Mesenchymal stem cell (in vitro differentiated cells and primary cell): Measurements from ENCODE around the gene ASIC4. TPM values are rescaled to one million over a fixed set of nuclear protein-coding genes. Genes with fewer than 3 reads are reported as not detected.

Experiments
- DNase-seq: peaks from one replicate; pipeline ENCODE4 v3.0.0-alpha.2; 2013
- H2AFZ ChIP-seq: one replicate; pipeline ENCODE4 v1.6.1; 2013; ENCODE audit warnings: low read depth, mild to moderate bottlenecking, control low read depth, inconsistent platforms, low read length, moderate library complexity
- H2AK5ac ChIP-seq: 2 replicates; pipeline ENCODE4 v1.6.1; 2013; ENCODE audit warnings: low read length, moderate library complexity, mild to moderate bottlenecking, inconsistent platforms; ENCODE audit not compliant: severe bottlenecking
- H2BK120ac ChIP-seq: one replicate; pipeline ENCODE4 v1.6.1; 2013; ENCODE audit warnings: low read depth, mild to moderate bottlenecking, inconsistent platforms, low read length, moderate library complexity
- H2BK12ac ChIP-seq, 2 experiments: one replicate each; pipeline ENCODE4 v1.6.1; 2013; ENCODE audit warnings: inconsistent platforms in 2 of 2, low read length in 2 of 2, mild to moderate bottlenecking in 2 of 2, moderate library complexity in 2 of 2, control low read depth in 1 of 2
- H2BK15ac ChIP-seq: one replicate; pipeline ENCODE4 v1.6.1; 2013; ENCODE audit warnings: mild to moderate bottlenecking, low read depth, inconsistent platforms; ENCODE audit not compliant: poor library complexity, severe bottlenecking
- H2BK5ac ChIP-seq: 2 replicates; pipeline ENCODE4 v1.6.1; 2013; ENCODE audit warnings: low read depth, mild to moderate bottlenecking, low read length, control low read depth, inconsistent platforms; ENCODE audit not compliant: poor library complexity, severe bottlenecking
- H3K14ac ChIP-seq, 2 experiments: one replicate each; pipeline ENCODE4 v1.6.1; 2013; ENCODE audit warnings: inconsistent platforms in 2 of 2, low read length in 2 of 2, control low read depth in 1 of 2, mild to moderate bottlenecking in 1 of 2, moderate library complexity in 1 of 2
- H3K18ac ChIP-seq, 2 experiments: one replicate each; pipeline ENCODE4 v1.6.1; 2013; ENCODE audit warnings: inconsistent platforms in 2 of 2, low read length in 2 of 2, control low read depth in 1 of 2, low read depth in 1 of 2, mild to moderate bottlenecking in 1 of 2
- H3K23ac ChIP-seq, 2 experiments: one replicate each; pipeline ENCODE4 v1.6.1; 2013; ENCODE audit warnings: inconsistent platforms in 2 of 2, low read length in 2 of 2, mild to moderate bottlenecking in 2 of 2, moderate library complexity in 2 of 2, control low read depth in 1 of 2
- H3K27ac ChIP-seq: 2 replicates; pipeline ENCODE4 v1.5.1; 2013; ENCODE audit warnings: mild to moderate bottlenecking, moderate library complexity, low read length, control low read depth, inconsistent platforms; ENCODE audit not compliant: poor library complexity, severe bottlenecking
- H3K27me3 ChIP-seq, 2 experiments: 2 replicates each; pipeline versions ENCODE4 v1.6.1 to v1.7.0; 2013; ENCODE audit warnings: low read length in 2 of 2, mild to moderate bottlenecking in 2 of 2, moderate library complexity in 2 of 2, control low read depth in 1 of 2, inconsistent platforms in 1 of 2; ENCODE audit not compliant: control insufficient read depth in 1 of 2, insufficient read depth in 1 of 2
- H3K36me3 ChIP-seq, 2 experiments: 2 replicates each; pipeline versions ENCODE4 v1.6.1 to v1.7.0; 2013; ENCODE audit warnings: low read length in 2 of 2, control low read depth in 1 of 2, inconsistent platforms in 1 of 2, low read depth in 1 of 2, mild to moderate bottlenecking in 1 of 2; ENCODE audit not compliant: insufficient read depth in 2 of 2, control insufficient read depth in 1 of 2
- H3K4ac ChIP-seq, 2 experiments: one replicate each; pipeline ENCODE4 v1.6.1; 2013; ENCODE audit warnings: inconsistent platforms in 2 of 2, low read length in 2 of 2, mild to moderate bottlenecking in 2 of 2, moderate library complexity in 2 of 2, control low read depth in 1 of 2, low read depth in 1 of 2
- H3K4me1 ChIP-seq: 2 replicates; pipeline ENCODE4 v1.6.1; 2013; ENCODE audit warnings: low read depth, low read length, control low read depth; ENCODE audit not compliant: control insufficient read depth, insufficient read depth
- H3K4me2 ChIP-seq: 2 replicates; pipeline ENCODE4 v1.6.1; 2013; ENCODE audit warnings: low read length, mild to moderate bottlenecking, inconsistent platforms; ENCODE audit not compliant: poor library complexity, severe bottlenecking
- H3K4me3 ChIP-seq, 2 experiments: 2 replicates each; pipeline versions ENCODE4 v1.5.1 to v1.7.0; 2013; ENCODE audit warnings: low read length in 2 of 2, mild to moderate bottlenecking in 2 of 2, control low read depth in 1 of 2, low read depth in 1 of 2; ENCODE audit not compliant: insufficient read depth in 1 of 2
- H3K79me1 ChIP-seq: replicated peaks from 2 replicates; pipeline ENCODE4 v1.6.1; 2013; ENCODE audit warnings: mild to moderate bottlenecking, control low read depth, low read length, inconsistent platforms; ENCODE audit not compliant: poor library complexity, severe bottlenecking
- H3K9ac ChIP-seq: 2 replicates; pipeline ENCODE4 v1.7.0; 2013; ENCODE audit warnings: mild to moderate bottlenecking, low read length, moderate library complexity
- H3K9me3 ChIP-seq: 2 replicates; pipeline ENCODE4 v1.7.0; 2013; ENCODE audit warnings: mild to moderate bottlenecking, low read length; ENCODE audit not compliant: control insufficient read depth
- H4K8ac ChIP-seq: one replicate; pipeline ENCODE4 v1.6.1; 2013; ENCODE audit warnings: inconsistent platforms, mild to moderate bottlenecking, low read length, moderate library complexity
- H4K91ac ChIP-seq: one replicate; pipeline ENCODE4 v1.6.1; 2013; ENCODE audit warnings: mild to moderate bottlenecking, low read length, inconsistent platforms
- WGBS: methylation state at CpG from one replicate; pipeline ENCODE4 v1.1.7; 2013; ENCODE audit warnings: mixed read lengths; 5-methylcytosine and 5-hydroxymethylcytosine counted together
- polyA plus RNA-seq, 2 experiments: library from polyadenylated mRNA; stranded (reverse); fragments of 200-250 nt; gene quantifications; one replicate each; pipeline ENCODE4 v1.2.3, GENCODE V29; 2013

The ASIC4 gene
- polyA plus RNA-seq (2013, experiment 1 of 2) = not detected
- polyA plus RNA-seq (2013, experiment 2 of 2) = not detected

DNA sequence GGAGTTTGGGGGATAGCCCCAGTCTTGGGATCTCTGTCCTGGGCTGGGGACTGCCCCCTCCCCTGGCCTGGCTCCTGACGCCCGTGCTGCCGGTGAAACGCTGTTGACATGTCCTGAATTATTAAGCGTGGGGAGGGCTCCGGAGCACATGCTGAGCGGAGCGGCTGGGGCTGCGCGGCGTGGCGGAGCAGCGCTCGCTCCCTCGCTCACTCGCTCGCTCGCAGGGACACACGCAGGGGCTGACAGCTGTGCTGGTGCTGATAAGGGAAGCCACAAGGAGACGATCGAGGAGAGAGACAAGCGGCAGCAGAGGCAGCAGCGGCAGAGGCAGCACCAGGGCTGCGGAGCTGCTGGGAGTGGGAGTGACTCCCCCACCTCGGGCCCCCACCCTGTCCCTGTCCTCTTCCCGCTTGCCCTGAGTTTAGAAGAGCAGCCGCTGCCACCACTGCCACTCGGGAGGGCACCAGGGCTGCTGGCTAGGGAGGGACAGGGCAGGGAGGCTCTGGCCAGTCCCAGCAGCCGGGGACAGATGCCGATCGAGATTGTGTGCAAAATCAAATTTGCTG is at the start of gene ASIC4:
Gene ASIC4 (plus strand): TSS at position 287 of the 566 bp plus-strand sequence. CDS start 243 bp downstream, at position 530.
- H3K9ac ChIP-seq = no peak within 1 kb of the TSS
- H3K14ac ChIP-seq = no peak within 1 kb of the TSS
- no peaks in the 10 kb centered on the region for H3K9me3 ChIP-seq
- no peak within 1 kb of the TSS for H4K91ac ChIP-seq
- H3K4me1 ChIP-seq = peaks cover 27% of the 10 kb centered on the region
- H2AFZ ChIP-seq = peak within 1 kb of the TSS; percentile 47
- no peak within 1 kb of the TSS for H2BK12ac ChIP-seq
- no peak within 1 kb of the TSS for H3K4me3 ChIP-seq
- no peak within 1 kb of the TSS for H2BK5ac ChIP-seq
- H3K23ac ChIP-seq = peak within 1 kb of the TSS in 1 of 2 experiments; percentile 73
- DNase-seq = peak; percentile 46
- no peak within 1 kb of the TSS for H3K27ac ChIP-seq
- H3K4me2 ChIP-seq = peak within 1 kb of the TSS; percentile 51
- H4K8ac ChIP-seq = no peak within 1 kb of the TSS
- peaks cover 70 to 80% of the 10 kb centered on the region in 2 experiments for H3K27me3 ChIP-seq
- no peak within 1 kb of the TSS for H2BK15ac ChIP-seq
- peak within 1 kb of the TSS in 1 of 2 experiments; percentile 59 for H3K18ac ChIP-seq
- H3K4ac ChIP-seq = no peak within 1 kb of the TSS
- no peak within 1 kb of the TSS for H2BK120ac ChIP-seq
- H3K36me3 ChIP-seq = peaks cover 0 to 4% of the 10 kb centered on the region in 2 experiments
- 20% methylated on average over 25 of the region's 31 CpGs for WGBS
- H3K79me1 ChIP-seq = no peaks in the 10 kb centered on the region
- H2AK5ac ChIP-seq = no peak within 1 kb of the TSS

GRCh38 chr2:219465659-219466561 is 48.4 kb upstream of the ASIC4 start:
- 92% methylated on average over 41 of the region's 47 CpGs for WGBS
- peaks cover 19% of the 10 kb centered on the region for H3K79me1 ChIP-seq
- no peak overlapping the region for H3K4me2 ChIP-seq

GRCh38 chr2:219466816-219467735 is 47.2 kb upstream of the ASIC4 start:
- Histone ChIP-seq H2BK120ac (no peak overlapping the region), H2BK12ac (no peak overlapping the region), H3K36me3 (peaks cover 81 to 88% of the 10 kb centered on the region in 2 experiments), H2BK15ac (no peak overlapping the region), H3K4me2 (no peak overlapping the region), H3K27me3 (no peaks in the 10 kb centered on the region), H2AK5ac (no peak overlapping the region), H3K4me3 (no peak overlapping the region), H3K4me1 (peaks cover 27% of the 10 kb centered on the region), H3K9ac (no peak overlapping the region), H2BK5ac (no peak overlapping the region), H3K18ac (no peak overlapping the region), H3K4ac (no peak overlapping the region), H2AFZ (no peak overlapping the region), H4K8ac (no peak overlapping the region), H3K14ac (no peak overlapping the region), H4K91ac (no peak overlapping the region), H3K79me1 (peaks cover 11% of the 10 kb centered on the region), H3K9me3 (no peaks in the 10 kb centered on the region), H3K27ac (no peak overlapping the region), H3K23ac (no peak overlapping the region)
- 88% methylated on average over 28 of the region's 28 CpGs for WGBS
- DNase-seq = no peak

More at GRCh38 chr2:219465659-219466561, 48.4 kb upstream of the ASIC4 start:
- Histone ChIP-seq H3K4me3 (no peak overlapping the region), H4K91ac (peak overlapping the region; percentile 48), H3K14ac (no peak overlapping the region), H2BK12ac (no peak overlapping the region), H2BK5ac (no peak overlapping the region), H3K27ac (no peak overlapping the region), H2AFZ (no peak overlapping the region), H3K36me3 (peaks cover 78 to 80% of the 10 kb centered on the region in 2 experiments), H3K4ac (no peak overlapping the region), H3K4me1 (peaks cover 39% of the 10 kb centered on the region), H3K9ac (no peak overlapping the region), H3K9me3 (no peaks in the 10 kb centered on the region), H3K18ac (no peak overlapping the region), H4K8ac (no peak overlapping the region), H2BK15ac (no peak overlapping the region), H2BK120ac (no peak overlapping the region), H3K23ac (no peak overlapping the region), H3K27me3 (no peaks in the 10 kb centered on the region), H2AK5ac (no peak overlapping the region)
- no peak for DNase-seq
